GM21619 (cell line): ENCODE data around the gene KTN1.
A peak's percentile ranks its signal among the peaks of the same experiment; 100 is the strongest.

ENCODE experiments used
- ATAC-seq: cut with Tn5 transposase; IDR thresholded peaks from one replicate; pipeline ENCODE4 v1.9.1; 2021; ENCODE audit not compliant: unreplicated experiment

Gene KTN1

GRCh38 chr14:55671641-55672040 is 91.6 kb downstream of the KTN1 start:
- ATAC-seq = no peak

GRCh38 chr14:55673048-55673447 is 93.0 kb downstream of the KTN1 start:
- no peak for ATAC-seq

GRCh38 chr14:55681096-55681495 is 101.1 kb downstream of the KTN1 start:
- no peak for ATAC-seq

- ATAC-seq = no peak
These were observed 105.1 kb downstream of the KTN1 start for GRCh38 chr14:55684956-55685584.

GRCh38 chr14:55686713-55687112 is 106.7 kb downstream of the KTN1 start:
- no peak for ATAC-seq

- ATAC-seq = no peak
These were observed 108.6 kb downstream of the KTN1 start for GRCh38 chr14:55688566-55688965.

GRCh38 chr14:55689981-55690871 is 110.2 kb downstream of the KTN1 start:
- no peak for ATAC-seq

GRCh38 chr14:55691659-55692058 is 111.7 kb downstream of the KTN1 start:
- ATAC-seq = peak; percentile 52

GRCh38 chr14:55693904-55694303 is 113.9 kb downstream of the KTN1 start:
- ATAC-seq = no peak

- no peak for ATAC-seq
These were observed 117.4 kb downstream of the KTN1 start for GRCh38 chr14:55697414-55697861.

GRCh38 chr14:55698051-55698450 is 118.0 kb downstream of the KTN1 start:
- no peak for ATAC-seq

- ATAC-seq = no peak
These were observed 119.4 kb downstream of the KTN1 start for GRCh38 chr14:55699131-55700057.

GRCh38 chr14:55701638-55702037 is 121.6 kb downstream of the KTN1 start:
- peak; percentile 96 for ATAC-seq

GRCh38 chr14:55702511-55702910 is 122.5 kb downstream of the KTN1 start:
- ATAC-seq = no peak

GRCh38 chr14:55704654-55705053 is 124.6 kb downstream of the KTN1 start:
- no peak for ATAC-seq

GRCh38 chr14:55705651-55706364 is 125.8 kb downstream of the KTN1 start:
- ATAC-seq = no peak

GRCh38 chr14:55706365-55706684 is 126.3 kb downstream of the KTN1 start:
- no peak for ATAC-seq

- ATAC-seq = no peak
These were observed 126.9 kb downstream of the KTN1 start for GRCh38 chr14:55706893-55707292.

GRCh38 chr14:55707365-55707804 is 127.4 kb downstream of the KTN1 start:
- no peak for ATAC-seq

- no peak for ATAC-seq
These were observed 130.6 kb downstream of the KTN1 start for GRCh38 chr14:55710506-55711041.
